H1 (cell line): ENCODE results near the gene ZHX3. TPM values are rescaled to one million over a fixed set of nuclear protein-coding genes. Genes with fewer than 3 reads are reported as not detected.

Experiments used
- KDM1A ChIP-seq: fragments of 200-600, 300-600 bp; sonication (generic); IDR thresholded peaks from 2 replicates; pipeline ENCODE4 v1.7.1; 2016; ENCODE audit warnings: mild to moderate bottlenecking, low read length, borderline replicate concordance
- SP2 ChIP-seq: IDR thresholded peaks from 2 replicates; pipeline ENCODE4 v1.6.1; 2012; ENCODE audit warnings: mild to moderate bottlenecking, low read length, inconsistent platforms
- TAF7 ChIP-seq: optimal IDR thresholded peaks from 2 replicates; pipeline ENCODE3; 2011; ENCODE audit warnings: low read depth, mild to moderate bottlenecking, inconsistent platforms, low read length, moderate library complexity, borderline replicate concordance
- polyA plus RNA-seq, 7 experiments: library from polyadenylated mRNA; depleted of rRNA in 3 of 7; stranded (reverse) in 5 of 7; unstranded in 2 of 7; fragments of >200 nt in 5 of 7; fragments of 200-250 nt in 2 of 7; gene quantifications; 1 replicate in 5 of 7; 2 replicates in 1 of 7; 4 replicates in 1 of 7; pipeline versions ENCODE4 v1.2.1 to v1.2.3, GENCODE V29; 2011 to 2013; ENCODE audit warnings: missing spikeins in 2 of 7, mixed read lengths in 2 of 7
- total RNA-seq: library from RNA; stranded (reverse); fragmentation: NEBNext Ultra II Directional; extraction: Animal tissue kit (Norgen Biotek cat#: 25700); gene quantifications from 2 replicates; pipeline ENCODE4 v1.2.1, GENCODE V29; 2021

The ZHX3 gene
- total and polyA plus RNA-seq, 2 of the 8 experiments (the other 6 are each of a cell fraction or from before 2014, with no cell fraction given), result 1.00 to 7.8 TPM

DNA sequence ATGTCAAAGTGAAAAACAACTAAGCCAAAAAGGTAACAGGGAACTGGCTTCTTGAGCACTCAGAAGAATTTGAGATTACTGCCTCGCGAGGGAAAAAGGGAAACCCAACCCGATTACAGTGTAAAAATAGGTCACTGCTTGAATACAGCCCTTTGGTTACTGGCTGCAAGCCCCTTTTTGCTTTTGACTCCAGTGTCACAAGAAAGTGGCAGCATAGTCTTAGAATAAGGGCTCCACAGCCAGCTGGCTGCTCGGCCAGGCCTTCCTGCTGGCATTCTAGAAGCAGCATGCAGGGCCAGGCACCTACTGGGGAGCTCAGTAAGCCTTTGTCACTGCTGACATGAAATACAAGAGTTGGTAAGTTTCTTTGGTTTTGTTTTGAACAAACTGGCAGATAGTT lies 83.0 kb downstream of the ZHX3 start (continued):
- no peak for TF ChIP-seq TAF7
- TF ChIP-seq SP2, result no peak
- TF ChIP-seq KDM1A, result no peak
